ENCODE data around the gene DDX25. TPM values are rescaled to one million over a fixed set of nuclear protein-coding genes. Genes with fewer than 3 reads are reported as not detected.
A peak's percentile ranks its signal among the peaks of the same experiment; 100 is the strongest.
"Not testable (repeated sequence)": the region's sequence is repeated elsewhere in the genome, so short reads cannot be mapped to it uniquely, and the experiment has no call there.

The DDX25 gene
- total RNA-seq (2014; rRNA removed; shearing (Covaris generic)): not detected in 2 replicates

DNA sequence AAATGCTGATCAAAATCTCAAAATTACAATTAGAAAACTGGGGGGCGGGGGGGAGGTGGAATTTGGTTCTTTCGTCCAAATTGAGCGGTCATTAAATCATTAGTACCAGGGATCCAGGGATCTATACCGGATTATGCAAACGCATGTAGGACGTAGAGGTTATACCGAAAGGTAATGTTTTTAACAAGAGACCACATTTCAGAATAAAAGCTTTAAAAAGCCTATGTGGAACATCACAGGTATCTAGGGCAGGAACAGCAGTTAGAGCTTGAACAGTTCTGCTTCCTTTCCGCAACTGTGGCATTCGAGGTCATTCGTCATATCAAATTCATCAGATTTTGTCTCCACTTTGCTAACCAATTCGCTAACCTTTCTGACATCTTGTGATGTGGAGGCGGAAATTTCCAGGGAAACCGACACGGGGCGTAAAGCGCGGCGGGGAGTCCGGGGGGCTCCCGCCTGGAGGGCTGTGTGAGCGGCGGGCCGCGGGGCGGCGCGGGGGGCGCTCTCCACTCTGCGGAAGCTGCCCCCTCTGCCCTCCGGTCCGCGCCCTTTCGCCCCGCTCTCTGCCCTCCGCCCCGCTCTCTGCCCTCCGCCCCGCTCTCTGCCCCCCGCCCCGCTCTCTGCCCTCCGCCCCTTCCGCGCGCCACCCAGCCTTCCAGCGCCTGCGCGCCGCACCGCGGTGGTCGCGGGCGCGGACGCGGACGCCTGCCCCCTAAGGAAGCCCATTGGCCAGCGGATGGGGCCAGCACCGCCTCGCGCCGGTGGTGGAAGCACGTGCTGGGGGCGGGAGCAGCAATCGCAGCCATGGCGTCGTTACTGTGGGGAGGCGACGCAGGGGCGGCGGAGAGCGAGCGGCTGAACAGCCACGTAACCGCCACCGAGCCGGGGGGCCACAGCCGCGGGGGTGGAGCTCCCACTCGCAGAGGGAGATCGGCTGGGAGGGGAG lies at the start of gene DDX25:
Gene DDX25 (plus strand): TSS at position 798 of the 949 bp plus-strand sequence. CDS start 10 bp downstream, at position 808.
- no peak for DNase-seq (ENCODE audit: low read depth)

DNA sequence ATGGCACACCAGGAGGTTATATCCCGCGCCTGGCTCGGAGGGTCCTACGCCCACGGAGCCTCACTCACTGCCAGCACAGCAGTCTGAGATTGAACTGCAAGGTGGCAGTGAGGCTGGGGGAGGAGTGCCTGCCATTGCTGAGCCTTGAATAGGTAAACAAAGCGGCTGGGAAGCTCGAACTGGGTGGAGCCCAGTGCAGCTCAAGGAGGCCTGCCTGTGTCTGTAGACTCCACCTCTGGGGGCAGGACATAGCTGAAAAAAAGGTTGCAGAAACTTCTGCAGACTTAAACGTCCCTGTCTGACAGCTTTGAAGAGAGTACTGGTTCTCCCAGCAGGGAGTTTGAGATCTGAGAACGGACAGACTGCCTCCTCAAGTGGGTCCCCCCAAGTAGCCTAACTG lies 46.6 kb upstream of the DDX25 start:
- not testable (repeated sequence) for DNase-seq (ENCODE audit: low read depth)

DNA sequence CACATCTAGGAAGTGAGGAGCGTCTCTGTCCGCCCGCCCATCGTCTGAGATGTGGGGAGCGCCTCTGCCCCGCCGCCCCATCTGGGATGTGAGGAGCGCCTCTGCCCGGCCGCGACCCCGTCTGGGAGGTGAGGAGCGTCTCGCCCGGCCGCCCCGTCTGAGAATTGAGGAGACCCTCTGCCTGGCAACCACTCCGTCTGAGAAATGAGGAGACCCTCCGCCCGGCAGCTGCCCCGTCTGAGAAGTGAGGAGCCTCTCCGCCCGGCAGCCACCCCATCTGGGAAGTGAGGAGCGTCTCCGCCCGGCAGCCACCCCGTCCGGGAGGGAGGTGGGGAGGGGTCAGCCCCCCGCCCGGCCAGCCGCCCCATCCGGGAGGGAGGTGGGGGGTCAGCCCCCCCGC lies 41.5 kb upstream of the DDX25 start:
- DNase-seq (ENCODE audit: low read depth): not testable (repeated sequence)

DNA sequence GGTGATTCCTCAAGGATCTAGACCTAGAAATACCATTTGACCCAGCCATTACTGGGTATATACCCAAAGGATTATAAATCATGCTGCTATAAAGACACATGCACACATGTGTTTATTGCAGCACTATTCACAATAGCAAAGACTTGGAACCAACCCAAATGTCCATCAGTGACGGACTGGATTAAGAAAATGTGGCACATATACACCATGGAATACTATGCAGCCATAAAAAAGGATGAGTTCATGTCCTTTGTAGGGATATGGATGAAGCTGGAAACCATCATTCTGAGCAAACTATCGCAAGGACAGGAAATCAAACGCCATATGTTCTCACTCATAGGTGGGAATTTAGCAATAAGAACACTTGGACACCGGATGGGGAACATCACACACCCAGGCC lies 39.0 kb upstream of the DDX25 start:
- not testable (repeated sequence) for DNase-seq (ENCODE audit: low read depth)

DNA sequence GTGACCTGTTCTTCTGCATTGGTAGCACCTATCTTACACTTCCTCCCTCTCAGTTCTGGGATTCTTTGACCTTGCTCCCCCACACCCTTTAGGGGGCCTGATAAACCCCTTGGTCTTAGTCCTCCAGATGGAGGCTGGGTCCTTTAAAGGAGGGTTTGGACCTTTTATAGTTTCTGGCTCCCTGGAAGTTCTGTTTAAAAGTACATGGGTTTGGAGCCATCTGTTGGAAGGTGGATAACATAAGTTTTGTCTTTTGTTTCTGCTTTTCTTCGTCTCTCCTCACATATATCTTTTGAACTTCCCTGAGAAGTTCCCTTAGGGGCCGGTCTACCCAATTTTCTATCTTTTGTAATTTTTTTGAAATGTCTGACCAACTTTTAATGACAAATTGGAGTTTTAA lies 34.8 kb upstream of the DDX25 start:
- no peak for DNase-seq (ENCODE audit: low read depth)

DNA sequence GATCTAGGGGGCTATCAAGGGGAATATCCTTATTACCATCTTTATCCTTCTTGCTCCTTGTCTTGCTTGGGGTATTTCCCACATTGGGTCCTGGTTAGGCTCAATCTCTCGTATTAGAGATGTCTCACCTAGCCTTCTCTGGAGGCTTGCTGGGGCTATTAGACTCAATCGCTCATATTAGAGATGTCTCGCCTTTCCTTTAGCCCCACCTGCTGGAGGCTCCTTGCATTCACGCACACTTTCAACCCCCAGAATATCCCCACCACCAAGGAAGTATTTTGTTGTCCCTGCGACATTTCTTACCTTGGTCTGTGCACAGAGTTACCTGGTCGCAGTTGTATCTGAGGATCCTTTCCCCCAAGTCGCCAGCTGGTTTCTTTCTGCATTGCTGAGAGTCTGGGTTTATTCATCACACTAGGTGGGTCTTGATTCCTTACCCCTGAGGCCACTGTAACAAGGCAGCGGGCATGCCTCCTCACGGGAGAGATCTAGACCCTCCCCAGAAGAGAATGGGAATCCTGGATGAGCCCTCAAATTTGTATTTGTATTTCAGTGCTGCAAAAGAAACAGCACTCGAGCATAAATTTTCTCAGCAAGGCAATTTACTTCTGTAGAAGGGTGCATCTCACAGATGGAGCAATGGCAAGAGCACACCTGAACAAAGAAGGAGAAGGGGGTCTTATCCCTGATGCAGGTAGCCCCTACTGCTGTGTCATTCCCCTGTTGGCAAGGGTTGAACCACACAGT lies 32.7 kb upstream of the DDX25 start:
- peak; percentile 38 for DNase-seq (ENCODE audit: low read depth)

DNA sequence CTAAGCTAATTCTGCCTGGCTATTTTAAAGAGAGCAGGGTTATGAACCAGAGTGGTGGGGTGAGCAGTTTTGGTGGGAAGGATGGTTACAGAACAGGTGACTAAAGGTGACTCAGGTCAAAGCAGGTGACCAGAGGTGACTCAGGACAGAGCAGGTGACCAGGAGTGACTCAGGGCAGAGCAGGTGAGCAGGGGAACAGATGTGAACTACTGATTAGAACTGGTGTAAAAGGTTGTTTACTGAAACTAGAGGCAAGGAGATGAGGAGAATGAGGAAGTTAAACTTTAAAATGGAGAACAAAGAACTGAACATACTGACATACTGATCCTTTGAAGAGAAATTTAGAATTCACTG lies 32.2 kb upstream of the DDX25 start:
- DNase-seq (ENCODE audit: low read depth): no peak

DNA sequence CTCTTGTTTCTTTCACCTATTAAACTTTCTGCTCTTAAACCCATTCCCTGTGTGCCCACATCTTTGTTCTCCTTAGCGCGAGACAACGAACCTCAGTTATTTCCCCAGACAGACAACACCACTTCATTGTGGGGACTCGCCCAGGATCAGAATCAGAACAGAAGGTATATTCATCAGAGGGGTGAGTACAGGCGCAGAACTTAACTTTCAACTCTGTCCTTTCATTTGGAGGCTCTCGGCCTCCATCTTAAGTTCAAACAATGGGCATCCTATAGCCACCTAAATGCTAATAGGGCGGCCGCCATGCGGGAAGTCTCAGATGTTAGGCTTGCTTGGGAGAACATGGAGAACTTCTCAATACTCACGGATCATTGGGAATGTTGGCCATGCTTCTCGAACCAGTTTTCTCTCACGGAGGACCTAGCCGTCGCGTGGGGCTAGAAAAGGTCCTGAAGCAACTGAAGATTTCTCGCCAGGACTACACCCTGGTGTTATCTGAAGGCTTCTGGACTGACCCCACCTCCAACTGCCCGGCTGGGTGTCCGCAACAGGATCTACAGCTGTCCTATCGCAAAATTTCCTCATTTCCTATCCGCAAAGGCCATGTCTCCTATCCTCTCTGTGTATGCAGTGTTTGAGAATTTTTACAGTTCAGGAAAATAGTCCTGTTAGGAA lies 30.3 kb upstream of the DDX25 start:
- no peak for DNase-seq (ENCODE audit: low read depth)

DNA sequence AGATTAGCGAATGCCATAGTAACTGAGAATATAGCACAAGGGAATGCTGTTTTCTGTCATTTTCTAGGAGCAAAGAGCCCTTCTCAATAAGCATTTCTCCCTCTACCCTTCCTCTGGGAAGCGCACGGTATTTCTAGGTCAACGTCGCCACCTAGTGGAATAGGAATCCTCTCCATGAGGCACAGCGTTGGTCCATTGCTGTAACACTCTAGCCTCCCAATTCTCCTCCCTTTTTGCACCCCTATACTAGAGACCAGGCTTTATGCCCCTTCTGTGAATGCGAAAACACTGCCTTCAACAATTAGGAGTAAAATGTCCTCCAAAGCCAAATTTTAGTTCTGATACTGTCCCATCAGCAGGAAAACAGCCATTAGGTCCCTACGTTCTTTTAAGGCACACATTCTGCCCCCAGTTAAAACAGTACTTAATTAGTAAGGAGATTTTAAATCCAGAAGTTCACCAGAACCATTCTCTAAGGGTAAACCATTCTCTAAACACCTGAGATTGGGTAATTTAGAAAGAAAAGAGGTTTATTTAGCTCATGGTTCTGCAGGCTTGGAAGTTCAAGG lies 29.7 kb upstream of the DDX25 start:
- peak; percentile 79 for DNase-seq (ENCODE audit: low read depth)

DNA sequence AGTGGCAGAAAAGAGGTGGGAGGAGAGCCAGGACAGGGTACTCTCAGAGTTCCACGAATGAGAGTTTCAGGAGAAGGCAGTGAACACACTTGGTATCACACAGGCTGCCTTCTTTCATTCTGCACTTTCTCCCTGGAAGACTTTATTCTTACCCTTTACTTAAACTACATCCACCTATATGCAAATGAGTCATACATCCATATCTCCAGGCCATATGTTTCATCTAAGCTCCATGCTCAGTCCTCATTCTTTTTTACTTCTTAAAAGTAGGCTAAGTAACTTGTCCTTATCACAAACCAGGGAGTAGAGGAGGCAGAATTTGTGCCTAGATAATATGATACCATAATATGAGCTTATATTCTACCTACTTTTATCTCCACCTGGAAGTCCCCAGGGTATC lies 23.0 kb upstream of the DDX25 start:
- DNase-seq (ENCODE audit: low read depth): no peak

DNA sequence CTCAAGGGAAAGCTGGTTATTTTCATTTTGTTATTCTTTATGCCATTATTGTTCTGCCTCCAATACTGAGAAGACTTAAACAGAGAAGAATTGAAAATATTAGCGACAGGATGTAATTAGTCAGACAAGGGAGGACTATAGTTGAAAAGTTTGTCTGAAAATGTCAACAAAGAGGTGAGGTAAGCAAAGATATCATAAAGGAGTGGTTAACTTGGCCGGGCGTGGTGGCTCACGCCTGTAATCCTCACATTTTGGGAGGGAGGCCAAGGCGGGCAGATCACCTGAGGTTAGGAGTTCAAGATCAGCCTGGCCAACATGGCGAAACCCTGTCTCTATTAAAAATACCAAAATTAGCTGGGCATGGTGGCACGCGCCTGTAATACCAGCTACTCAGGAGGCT lies 20.9 kb upstream of the DDX25 start:
- no peak for DNase-seq (ENCODE audit: low read depth)

DNA sequence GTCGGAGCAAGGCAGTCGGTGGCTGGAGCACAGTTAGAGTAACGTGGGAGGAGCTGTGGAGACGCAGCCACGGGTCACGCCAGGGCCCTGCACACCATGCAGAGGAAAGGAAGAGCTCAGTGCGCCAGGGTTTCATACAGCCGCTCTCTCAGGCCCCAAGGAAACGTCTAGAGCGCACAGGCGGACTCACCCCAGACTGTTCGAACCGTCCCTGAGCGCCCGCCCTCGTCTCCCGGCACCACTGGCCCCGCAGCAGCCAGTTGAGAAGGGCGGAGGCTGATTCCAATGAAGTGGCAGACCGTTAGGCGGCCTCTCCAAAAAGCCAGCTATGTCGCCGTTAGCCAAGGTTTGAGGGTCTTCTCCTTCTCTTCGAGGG lies 17.3 kb upstream of the DDX25 start:
- DNase-seq (ENCODE audit: low read depth): no peak

DNA sequence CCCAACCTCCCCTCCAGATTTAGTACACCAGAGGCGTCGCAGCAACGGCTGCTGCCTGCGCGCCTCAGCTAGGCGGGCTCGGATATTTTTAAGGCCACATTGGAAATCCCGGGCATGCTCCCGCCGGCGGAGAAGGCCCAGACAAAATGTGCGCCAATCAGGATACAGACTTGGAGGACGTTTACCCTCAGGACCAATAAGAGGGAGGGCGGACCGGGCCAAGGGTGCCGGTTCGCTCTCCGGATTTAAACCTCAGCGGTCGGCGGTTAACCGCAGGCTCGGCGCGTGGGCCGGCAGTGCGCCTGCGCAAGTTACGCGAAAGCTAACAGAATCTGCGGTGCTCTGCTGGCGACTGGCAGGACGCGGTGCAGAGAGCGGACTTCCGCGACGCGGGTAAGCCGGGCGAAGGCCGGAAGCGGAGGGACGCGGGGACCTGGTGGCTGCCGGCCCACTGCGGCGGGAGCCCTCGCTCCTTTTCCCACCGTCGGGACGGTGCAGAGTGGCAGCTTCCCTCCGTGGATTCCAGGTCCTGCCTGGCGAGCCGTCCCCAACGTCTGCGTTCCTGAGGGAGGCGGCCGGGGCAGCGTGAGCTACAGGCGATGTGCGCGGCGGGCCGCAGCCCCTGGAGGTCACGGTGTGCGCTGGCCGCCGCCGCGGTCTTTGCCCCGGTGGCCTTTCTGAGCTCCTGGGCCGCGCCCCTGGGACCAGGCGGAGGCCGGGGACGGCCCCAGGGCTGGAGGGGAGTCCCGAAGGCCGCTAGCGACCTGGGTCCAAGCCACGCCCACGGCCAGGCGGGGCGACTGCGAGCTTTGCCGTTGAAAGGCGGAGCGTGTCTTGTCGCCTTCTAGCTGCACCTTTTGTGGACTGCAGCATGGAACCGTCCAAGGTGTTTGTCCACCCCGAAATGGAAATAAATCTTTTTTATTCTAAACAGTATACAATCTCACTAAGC lies 16.7 kb upstream of the DDX25 start, which contains the start of gene HYLS1:
Gene HYLS1 (plus strand): TSS at position 296 of the 952 bp plus-strand sequence. CDS start 11,701 bp downstream, outside the sequence.
- DNase-seq (ENCODE audit: low read depth): peak; percentile 80

DNA sequence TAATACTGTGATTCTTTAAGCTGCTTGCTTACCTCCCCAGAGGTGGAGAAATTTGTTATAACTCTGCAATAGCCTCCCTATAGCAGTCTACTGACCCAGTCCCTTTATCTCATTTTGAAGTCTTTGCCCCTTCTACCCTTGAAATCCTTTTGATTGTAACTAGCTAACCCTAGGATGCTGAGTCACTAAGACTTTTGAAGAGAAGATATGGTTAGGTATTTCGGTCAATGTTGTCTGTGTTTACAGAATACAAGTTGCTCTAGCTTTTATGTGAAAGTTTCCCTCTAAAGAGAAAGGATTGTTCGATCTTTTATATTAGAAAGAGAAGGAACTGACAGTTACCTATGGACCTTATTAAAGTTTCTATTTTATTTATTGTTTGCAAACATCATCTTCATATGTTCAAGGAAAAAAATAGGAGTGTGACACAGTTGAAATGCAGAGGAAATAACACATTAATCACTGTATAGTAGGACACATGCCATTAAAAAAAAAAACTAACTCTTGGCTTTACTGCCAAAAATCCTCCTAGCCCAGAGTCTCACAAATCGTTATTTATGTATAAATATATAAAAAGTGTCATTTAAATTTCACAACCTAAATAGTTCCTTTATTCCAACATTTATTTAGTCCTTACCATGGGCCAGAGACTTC lies 13.7 kb upstream of the DDX25 start:
- DNase-seq (ENCODE audit: low read depth): peak; percentile 47

DNA sequence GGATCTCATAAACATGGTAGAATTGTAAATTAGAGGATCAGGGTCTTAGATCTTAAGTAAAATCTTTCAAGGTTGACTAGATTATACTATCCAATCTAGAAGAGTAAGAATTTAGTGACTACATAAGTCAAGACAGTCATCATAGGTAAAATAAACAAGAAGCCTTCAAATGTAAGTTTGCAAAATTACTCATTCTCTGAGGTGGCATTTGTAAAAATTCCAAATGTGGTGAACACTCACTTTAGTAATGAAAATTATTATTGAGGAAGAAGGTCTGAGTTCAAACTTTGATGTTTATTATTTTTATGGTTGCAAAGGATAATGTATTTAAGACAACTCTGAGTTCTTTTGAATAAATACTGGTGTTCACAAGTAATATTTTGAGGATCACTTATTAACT lies 12.2 kb upstream of the DDX25 start:
- peak; percentile 77 for DNase-seq (ENCODE audit: low read depth)

DNA sequence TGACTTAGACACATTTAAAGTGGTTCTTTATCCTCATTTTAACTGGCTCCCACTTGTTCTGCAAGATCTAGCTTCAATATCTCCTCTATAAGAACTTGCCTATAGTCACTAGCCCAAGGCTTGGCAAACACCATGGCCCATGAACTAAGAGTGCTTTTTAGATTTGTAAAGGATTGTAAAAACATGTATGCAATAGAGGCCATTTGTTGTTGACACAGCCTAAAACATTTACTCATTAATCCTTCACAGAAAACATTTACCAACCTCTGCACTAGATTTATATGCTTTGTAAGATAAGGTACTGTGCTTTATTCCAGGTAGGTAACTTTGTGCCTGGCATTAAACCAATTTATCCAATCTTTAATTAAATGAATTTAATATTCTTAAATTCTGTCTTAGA lies 11.3 kb upstream of the DDX25 start:
- DNase-seq (ENCODE audit: low read depth): no peak

DNA sequence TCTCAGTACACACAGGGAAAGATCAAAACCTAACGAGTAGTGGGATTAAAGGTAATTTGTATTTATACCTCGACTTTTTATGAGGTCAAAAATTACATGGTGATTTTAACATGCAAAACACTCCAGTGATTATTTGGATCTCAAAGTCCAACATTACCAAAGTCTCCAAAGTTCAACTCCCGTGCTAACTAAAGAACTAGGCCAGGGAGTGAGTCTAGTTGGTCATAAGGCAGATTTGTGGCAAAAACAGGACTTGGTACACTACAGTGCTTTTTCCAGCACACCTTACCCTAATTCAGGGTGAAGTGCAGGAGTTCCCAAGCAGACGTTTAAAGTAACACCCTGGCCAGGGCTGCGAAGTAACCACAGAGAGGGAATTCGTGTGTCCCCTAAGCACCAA lies 2.4 kb upstream of the DDX25 start:
- no peak for DNase-seq (ENCODE audit: low read depth)

DNA sequence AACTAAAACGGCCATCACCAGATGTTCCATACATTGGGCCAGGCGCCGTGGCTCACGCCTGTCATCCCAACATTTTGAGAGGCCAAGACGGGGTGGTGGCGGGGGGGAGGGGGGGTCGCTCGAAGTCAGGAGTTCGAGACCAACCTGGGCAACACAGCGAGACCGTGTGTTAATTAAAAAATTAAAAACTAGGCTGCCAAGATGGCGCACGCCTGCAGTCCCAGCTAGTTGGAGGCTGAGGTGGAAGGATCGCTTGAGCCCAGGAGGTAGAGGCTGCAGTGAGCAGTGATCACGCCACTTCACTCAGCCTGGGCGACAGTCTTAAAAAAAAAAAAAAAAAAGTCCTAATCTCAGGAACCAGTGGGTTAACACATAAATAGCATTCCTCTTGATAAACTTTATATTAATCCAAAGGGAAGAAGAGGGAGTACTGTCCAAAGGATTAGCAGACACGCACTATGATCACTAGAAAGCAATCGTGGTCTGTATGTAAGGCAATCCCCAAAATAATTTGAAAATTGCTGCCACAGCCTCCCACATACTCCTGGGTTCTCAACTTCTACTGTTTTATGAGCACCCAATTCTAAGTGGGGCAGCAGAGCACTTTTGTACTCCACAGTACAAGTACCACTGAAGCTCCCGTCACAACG lies 1.9 kb upstream of the DDX25 start:
- no peak for DNase-seq (ENCODE audit: low read depth)

DNA sequence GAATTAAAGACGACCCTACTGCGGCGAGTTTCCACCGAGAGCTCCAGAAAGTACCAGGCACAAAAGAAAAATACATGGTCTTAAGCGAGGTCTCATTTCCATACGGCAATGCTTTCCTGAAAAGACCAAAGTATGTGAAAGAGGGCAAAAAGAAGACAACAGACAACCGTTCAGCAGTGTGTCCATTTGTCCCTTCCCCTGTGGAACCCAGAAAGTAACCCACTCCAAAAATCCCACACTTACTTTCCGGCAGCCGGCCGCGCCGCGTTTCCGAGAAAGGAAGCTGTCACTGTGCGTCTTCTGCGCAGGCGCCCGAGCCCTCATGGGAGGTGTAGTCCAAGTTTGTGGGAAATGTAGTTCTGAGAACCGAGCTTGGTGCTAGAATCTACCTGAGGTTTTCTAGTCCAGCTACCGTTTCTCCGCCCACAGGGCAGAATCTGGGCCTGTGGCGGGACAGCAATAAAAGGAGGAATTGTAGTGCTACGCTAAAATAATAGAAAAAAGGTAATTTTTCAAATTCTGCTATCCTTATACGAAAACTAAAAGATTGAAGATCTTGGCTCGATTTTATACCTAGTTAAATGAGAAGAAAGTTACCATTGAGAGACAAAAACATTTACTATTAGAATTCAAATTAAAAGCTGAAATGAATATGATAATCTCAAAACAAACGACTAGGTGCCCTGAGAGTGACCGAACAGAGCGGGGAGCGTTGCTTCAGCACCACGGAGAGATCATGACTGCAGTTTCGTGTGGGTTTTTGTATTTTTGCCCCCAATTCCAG lies 1.2 kb upstream of the DDX25 start, which contains the start of gene PUS3:
Gene PUS3 (minus strand): TSS at position 280 of the 784 bp plus-strand sequence. CDS start 6,922 bp downstream, outside the sequence.
- DNase-seq (ENCODE audit: low read depth): peak; percentile 87
